Measurements from ENCODE around the gene ZC3HAV1. TPM values are rescaled to one million over a fixed set of nuclear protein-coding genes. Genes with fewer than 3 reads are reported as not detected.

The ZC3HAV1 gene
- total and polyA plus RNA-seq, 9 of the 15 experiments (the other 6 are each of a cell fraction or from before 2014, with no cell fraction given) = 11.9 to 40.5 (median 23.9) TPM

GRCh38 chr7:139092090-139092796 is 17.3 kb downstream of the ZC3HAV1 start (continued):
- TF ChIP-seq CLOCK (CRISPR knock-in tag; IDR thresholded peaks at IDR 0.05; ENCODE audit: borderline replicate concordance) (peak; percentile 96), E2F4 (CRISPR knock-in tag; IDR thresholded peaks at IDR 0.05; ENCODE audit: low read depth) (no peak), HEY1 (CRISPR knock-in tag; IDR thresholded peaks at IDR 0.05; ENCODE audit: borderline replicate concordance) (peak; percentile 81; the same call in 1 of the 2 replicates), MYBL2 (IDR thresholded peaks at IDR 0.05; ENCODE audit: low read depth) (no peak), MYBL2 (CRISPR knock-in tag; IDR thresholded peaks at IDR 0.05; ENCODE audit: borderline replicate concordance) (no peak), TAF9B (IDR thresholded peaks at IDR 0.05; ENCODE audit: partially characterized antibody) (no peak), TCF15 (CRISPR knock-in tag; IDR thresholded peaks at IDR 0.05) (peak; percentile 98), TCF7L2 (IDR thresholded peaks at IDR 0.05; ENCODE audit: low read depth, low read length) (no peak), TCFL5 (CRISPR knock-in tag; conservative IDR thresholded peaks at IDR 0.05) (peak; percentile 95), NCOA2 (IDR thresholded peaks at IDR 0.05; ENCODE audit: partially characterized antibody in 2 of 2) (no peak), CREB5 (CRISPR knock-in tag; IDR thresholded peaks at IDR 0.05) (peak; percentile 95), HIVEP1 (CRISPR knock-in tag; IDR thresholded peaks at IDR 0.05) (peak; percentile 98), THRB (CRISPR knock-in tag; conservative IDR thresholded peaks at IDR 0.05) (peak; percentile 96), MTF1 (CRISPR knock-in tag; IDR thresholded peaks at IDR 0.05; ENCODE audit: borderline replicate concordance) (peak; percentile 97), HDAC6 (IDR thresholded peaks at IDR 0.05; ENCODE audit: low read depth, low read length) (no peak), FOXO4 (CRISPR knock-in tag; IDR thresholded peaks at IDR 0.05) (peak; percentile 94), HLTF (IDR thresholded peaks at IDR 0.05) (no peak), HES1 (IDR thresholded peaks at IDR 0.05; ENCODE audit: low read depth) (no peak)

Data from K562 (cell line).